PFSK-1 (cell line): ENCODE results near the gene EIF4E1B.

Experiments used
- FOXP2 ChIP-seq: optimal IDR thresholded peaks from 2 replicates; pipeline ENCODE3; 2011; ENCODE audit warnings: borderline replicate concordance, control low read depth, inconsistent platforms; ENCODE audit not compliant: insufficient read depth; ENCODE audit errors: extremely low read length, extremely low read depth
- POLR2AphosphoS5 ChIP-seq: IDR thresholded peaks from 2 replicates; pipeline ENCODE4 v1.6.1; 2012; ENCODE audit warnings: low read depth, mild to moderate bottlenecking, control low read depth, low read length, moderate library complexity
- SIN3A ChIP-seq: IDR thresholded peaks from 2 replicates; pipeline ENCODE4 v1.6.1; 2012; ENCODE audit warnings: mild to moderate bottlenecking, low read length, moderate library complexity, borderline replicate concordance; ENCODE audit not compliant: insufficient read depth
- TAF1 ChIP-seq: IDR thresholded peaks from 2 replicates; pipeline ENCODE4 v1.6.1; 2012; ENCODE audit warnings: low read length, control low read depth, borderline replicate concordance; ENCODE audit not compliant: insufficient read depth
- TF ChIP-seq, protein P1 (sequence below), 2 experiments: IDR thresholded peaks; 2 replicates each; pipeline versions ENCODE4 v1.6.1 to v1.8.0; 2011 to 2012; ENCODE audit warnings: low read depth in 2 of 2, low read length in 2 of 2, control low read depth in 1 of 2, inconsistent platforms in 1 of 2, mild to moderate bottlenecking in 1 of 2, moderate library complexity in 1 of 2; ENCODE audit not compliant: insufficient read depth in 1 of 2

Gene EIF4E1B

GRCh38 chr5:176660860-176661641 lies 30.6 kb downstream of the EIF4E1B start:
- TF ChIP-seq, protein P1, sequence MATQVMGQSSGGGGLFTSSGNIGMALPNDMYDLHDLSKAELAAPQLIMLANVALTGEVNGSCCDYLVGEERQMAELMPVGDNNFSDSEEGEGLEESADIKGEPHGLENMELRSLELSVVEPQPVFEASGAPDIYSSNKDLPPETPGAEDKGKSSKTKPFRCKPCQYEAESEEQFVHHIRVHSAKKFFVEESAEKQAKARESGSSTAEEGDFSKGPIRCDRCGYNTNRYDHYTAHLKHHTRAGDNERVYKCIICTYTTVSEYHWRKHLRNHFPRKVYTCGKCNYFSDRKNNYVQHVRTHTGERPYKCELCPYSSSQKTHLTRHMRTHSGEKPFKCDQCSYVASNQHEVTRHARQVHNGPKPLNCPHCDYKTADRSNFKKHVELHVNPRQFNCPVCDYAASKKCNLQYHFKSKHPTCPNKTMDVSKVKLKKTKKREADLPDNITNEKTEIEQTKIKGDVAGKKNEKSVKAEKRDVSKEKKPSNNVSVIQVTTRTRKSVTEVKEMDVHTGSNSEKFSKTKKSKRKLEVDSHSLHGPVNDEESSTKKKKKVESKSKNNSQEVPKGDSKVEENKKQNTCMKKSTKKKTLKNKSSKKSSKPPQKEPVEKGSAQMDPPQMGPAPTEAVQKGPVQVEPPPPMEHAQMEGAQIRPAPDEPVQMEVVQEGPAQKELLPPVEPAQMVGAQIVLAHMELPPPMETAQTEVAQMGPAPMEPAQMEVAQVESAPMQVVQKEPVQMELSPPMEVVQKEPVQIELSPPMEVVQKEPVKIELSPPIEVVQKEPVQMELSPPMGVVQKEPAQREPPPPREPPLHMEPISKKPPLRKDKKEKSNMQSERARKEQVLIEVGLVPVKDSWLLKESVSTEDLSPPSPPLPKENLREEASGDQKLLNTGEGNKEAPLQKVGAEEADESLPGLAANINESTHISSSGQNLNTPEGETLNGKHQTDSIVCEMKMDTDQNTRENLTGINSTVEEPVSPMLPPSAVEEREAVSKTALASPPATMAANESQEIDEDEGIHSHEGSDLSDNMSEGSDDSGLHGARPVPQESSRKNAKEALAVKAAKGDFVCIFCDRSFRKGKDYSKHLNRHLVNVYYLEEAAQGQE (IDR thresholded peaks at IDR 0.05; ENCODE audit: insufficient read depth in 1 of 2, low read depth in 2 of 2, low read length in 2 of 2), result peak; percentile 31 to 66; a peak in 2 of 4 replicates
- TF ChIP-seq FOXP2 (peak; percentile 40), SIN3A (no peak)

DNA sequence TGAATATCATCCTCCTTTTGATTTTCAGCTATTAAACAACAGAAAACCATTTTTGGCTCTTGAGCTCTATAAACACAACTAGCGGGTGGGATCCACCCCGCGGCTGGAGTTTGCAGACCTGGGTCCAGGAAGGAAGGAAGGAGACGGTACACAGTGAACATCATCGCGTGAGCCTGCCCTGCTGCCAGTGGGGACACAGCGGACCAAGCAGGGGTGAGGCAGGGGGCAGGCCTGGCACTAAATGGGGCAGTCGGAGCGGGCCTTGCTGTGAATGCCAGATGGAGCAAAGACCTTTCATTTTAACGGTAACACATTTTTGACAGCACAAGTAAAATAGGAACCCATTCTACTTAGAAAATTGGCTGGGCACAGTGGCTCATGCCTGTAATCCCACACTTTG lies 31.2 kb downstream of the EIF4E1B start:
- TF ChIP-seq SIN3A (no peak), TAF1 (no peak), FOXP2 (no peak), POLR2AphosphoS5 (no peak)
- TF ChIP-seq, protein P1 (IDR thresholded peaks at IDR 0.05; ENCODE audit: insufficient read depth in 1 of 2, low read depth in 2 of 2, low read length in 2 of 2), result no peak

GRCh38 chr5:176662371-176663333 lies 32.2 kb downstream of the EIF4E1B start:
- TF ChIP-seq SIN3A, result no peak
- no peak for TF ChIP-seq POLR2AphosphoS5
- no peak for TF ChIP-seq TAF1
- TF ChIP-seq, protein P1 (IDR thresholded peaks at IDR 0.05; ENCODE audit: insufficient read depth in 1 of 2, low read depth in 2 of 2, low read length in 2 of 2), result no peak
- no peak for TF ChIP-seq FOXP2

GRCh38 chr5:176663566-176663965 lies 33.1 kb downstream of the EIF4E1B start:
- no peak for TF ChIP-seq FOXP2
- TF ChIP-seq POLR2AphosphoS5, result no peak
- no peak for TF ChIP-seq SIN3A
- TF ChIP-seq, protein P1 (IDR thresholded peaks at IDR 0.05; ENCODE audit: insufficient read depth in 1 of 2, low read depth in 2 of 2, low read length in 2 of 2), result no peak
- no peak for TF ChIP-seq TAF1
